ENCODE data around the gene SDC4. TPM values are rescaled to one million over a fixed set of nuclear protein-coding genes. Genes with fewer than 3 reads are reported as not detected.

Gene SDC4
- total and polyA plus RNA-seq, 10 of the 15 experiments (the other 5 are each of a cell fraction or from before 2014, with no cell fraction given), result 0.52 to 11.3 (median 1.4) TPM

DNA sequence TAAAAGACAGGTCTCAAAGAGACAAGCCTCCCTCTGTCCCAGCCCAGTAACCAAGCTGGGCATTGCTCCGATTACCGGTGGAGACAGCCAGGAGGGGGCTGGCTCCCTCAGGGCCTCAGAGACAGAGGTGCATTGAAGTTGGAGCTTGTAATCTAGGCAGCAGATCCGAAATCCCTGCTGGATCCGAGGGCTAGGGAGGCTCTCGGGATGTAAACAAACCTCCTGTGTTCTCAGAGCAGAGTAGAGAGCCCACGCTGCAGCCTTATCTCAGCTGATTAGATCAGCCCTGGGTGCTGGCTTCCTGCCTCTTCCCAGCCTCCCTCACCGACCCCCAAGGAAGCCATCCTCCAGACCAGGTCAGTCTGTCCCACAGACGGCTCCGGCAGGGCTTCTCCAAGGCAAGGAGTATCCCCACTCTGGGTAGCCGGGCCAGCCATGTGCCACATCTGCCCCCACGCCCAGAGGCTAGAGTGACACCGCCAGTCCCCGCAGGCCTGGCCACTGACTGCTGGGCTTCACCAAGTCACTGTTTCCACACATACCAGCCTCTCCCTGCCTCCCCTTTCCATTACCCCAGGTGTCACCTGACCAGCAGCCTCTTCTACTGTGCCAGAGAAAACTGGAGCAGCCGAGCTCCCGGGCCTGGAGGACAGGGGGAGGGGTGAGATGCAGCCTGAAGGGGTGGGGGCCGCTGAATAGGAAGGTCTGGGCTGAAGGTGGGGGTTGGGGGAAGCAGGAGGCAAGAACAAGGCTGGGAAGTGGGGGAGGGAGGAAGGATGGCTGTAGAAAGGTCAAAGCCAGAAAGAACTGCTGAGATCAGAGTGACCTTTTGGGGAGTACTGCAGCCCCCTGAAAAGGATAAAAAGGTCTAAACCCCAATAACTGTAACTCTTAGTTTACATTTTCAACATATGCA is 6.0 kb downstream of the SDC4 start:
- Histone ChIP-seq H3K4me1 (ENCODE audit: control insufficient read depth, insufficient read depth, low read length) (peaks cover 6% of the 10 kb centered on the region), H3K36me3 (ENCODE audit: control insufficient read depth in 2 of 2, insufficient read depth in 2 of 2, low read length in 1 of 2) (no peaks in the 10 kb centered on the region), H3K4me2 (ENCODE audit: control insufficient read depth, insufficient read depth) (no peak overlapping the region), H3K9ac (ENCODE audit: control insufficient read depth, insufficient read depth, low read length) (no peak overlapping the region), H3K27me3 (replicated peaks in 1 of 2; ENCODE audit: control insufficient read depth in 2 of 2, insufficient read depth in 2 of 2, low read length in 1 of 2) (0 out of 4 replicates have a peak, but pooled peaks cover 0 to 3% of the 10 kb centered on the region in 2 experiments), H3K9me3 (replicated peaks; ENCODE audit: control insufficient read depth, insufficient read depth, low read length) (no peaks in the 10 kb centered on the region), H4K20me1 (ENCODE audit: control insufficient read depth, insufficient read depth) (peaks cover 2% of the 10 kb centered on the region; the same call in 1 of the 2 replicates), H2AFZ (ENCODE audit: control insufficient read depth, low read depth, low read length) (no peak overlapping the region), H3K27ac (ENCODE audit: control insufficient read depth, insufficient read depth) (no peak overlapping the region), H3K4me3 (no peak overlapping the region), H3K79me2 (ENCODE audit: control insufficient read depth, insufficient read depth, low read length) (no peaks in the 10 kb centered on the region)
- SMC1A ChIA-PET (ENCODE audit: uncharacterized antibody, unreplicated experiment), result interaction anchor here (0.6 kb wide), 1 partner anchor 94 kb away, joined by 3 read pairs; no protein-coding TSS in a partner anchor
- ATAC-seq, result no peak
- POLR2A ChIA-PET, result no interaction called here
- CTCF ChIA-PET, result interaction anchor here (0.9 kb wide), 1 partner anchor 96 kb away, joined by 4 read pairs; no protein-coding TSS in a partner anchor
- no peak for TF ChIP-seq EED (IDR thresholded peaks at IDR 0.05; ENCODE audit: low read depth)
- no peak for TF ChIP-seq MYC (IDR thresholded peaks at IDR 0.05; ENCODE audit: insufficient read depth, insufficient read length, insufficient replicate concordance, low read length, severe bottlenecking)
- TF ChIP-seq KAT2A (conservative IDR thresholded peaks at IDR 0.05; ENCODE audit: control insufficient read depth, low read depth, low read length), result no peak
- no peak for TF ChIP-seq BMI1 (IDR thresholded peaks at IDR 0.05; ENCODE audit: borderline replicate concordance)
- no peak for DNase-seq (ENCODE audit: low read depth, low spot score)
- intact Hi-C loops (cut with micrococcal nuclease; ENCODE audit: unreplicated experiment) (no loop called here), in situ Hi-C loops (cut with MboI) (no loop called here)
- BruUV-seq (replicated peaks), result no TSS peak
- RAD21 ChIA-PET (ENCODE audit: unreplicated experiment), result no interaction called here
- no peak for FAIRE-seq
- 41% methylated on average over 16 of the region's 16 CpGs for WGBS (ENCODE audit: insufficient coverage, insufficient replicate concordance, low lambda C conversion rate, missing lambda C conversion rate)

DNA sequence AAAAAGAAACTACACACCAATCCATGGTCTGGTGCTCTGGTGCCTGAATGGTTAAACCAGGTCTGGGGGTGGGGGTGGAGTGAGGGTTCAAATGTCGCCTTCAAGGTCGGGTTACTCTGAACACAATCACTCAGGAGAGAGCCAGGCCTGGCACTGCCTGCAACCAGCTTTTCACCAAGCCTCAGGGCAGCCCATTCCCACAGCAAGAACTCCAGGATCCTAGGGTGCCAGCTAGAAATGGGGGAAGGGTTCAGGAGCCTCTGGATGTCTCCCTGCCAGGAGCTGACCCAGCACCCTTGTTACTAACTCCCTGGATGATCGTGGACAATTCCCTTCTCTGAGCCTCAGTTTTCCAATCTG is 6.7 kb downstream of the SDC4 start:
- no peaks in the 10 kb centered on the region for H3K27me3 ChIP-seq (replicated peaks in 1 of 2; ENCODE audit: control insufficient read depth in 2 of 2, insufficient read depth in 2 of 2, low read length in 1 of 2)
- in situ Hi-C loops (cut with MboI) (no loop called here), intact Hi-C loops (cut with micrococcal nuclease; ENCODE audit: unreplicated experiment) (no loop called here)
- POLR2A ChIA-PET, result no interaction called here
- no peak overlapping the region for H3K4me2 ChIP-seq (ENCODE audit: control insufficient read depth, insufficient read depth)
- H4K20me1 ChIP-seq (ENCODE audit: control insufficient read depth, insufficient read depth), result peaks cover 2% of the 10 kb centered on the region; the same call in 1 of the 2 replicates
- no TSS peak for BruUV-seq (replicated peaks)
- no peak for DNase-seq (ENCODE audit: low read depth, low spot score)
- no peak overlapping the region for H2AFZ ChIP-seq (ENCODE audit: control insufficient read depth, low read depth, low read length)
- H3K9me3 ChIP-seq (replicated peaks; ENCODE audit: control insufficient read depth, insufficient read depth, low read length), result no peaks in the 10 kb centered on the region
- H3K9ac ChIP-seq (ENCODE audit: control insufficient read depth, insufficient read depth, low read length), result no peak overlapping the region
- no peaks in the 10 kb centered on the region for H3K79me2 ChIP-seq (ENCODE audit: control insufficient read depth, insufficient read depth, low read length)
- CTCF ChIA-PET, result interaction anchor here (0.9 kb wide), 1 partner anchor 96 kb away, joined by 4 read pairs; no protein-coding TSS in a partner anchor
- 0% methylated on average over 3 of the region's 3 CpGs for WGBS (ENCODE audit: insufficient coverage, insufficient replicate concordance, low lambda C conversion rate, missing lambda C conversion rate)
- RAD21 ChIA-PET (ENCODE audit: unreplicated experiment), result no interaction called here
- SMC1A ChIA-PET (ENCODE audit: uncharacterized antibody, unreplicated experiment), result interaction anchor here (0.6 kb wide), 1 partner anchor 95 kb away, joined by 3 read pairs; no protein-coding TSS in a partner anchor
- H3K4me1 ChIP-seq (ENCODE audit: control insufficient read depth, insufficient read depth, low read length), result peaks cover 5% of the 10 kb centered on the region
- no peak overlapping the region for H3K27ac ChIP-seq (ENCODE audit: control insufficient read depth, insufficient read depth)
- no peak for ATAC-seq
- FAIRE-seq, result no peak
- no peaks in the 10 kb centered on the region for H3K36me3 ChIP-seq (ENCODE audit: control insufficient read depth in 2 of 2, insufficient read depth in 2 of 2, low read length in 1 of 2)
- H3K4me3 ChIP-seq, result no peak overlapping the region
- TF ChIP-seq GATAD2B (conservative IDR thresholded peaks at IDR 0.05; ENCODE audit: low read depth), result no peak
- no peak for TF ChIP-seq STAT3 (IDR thresholded peaks at IDR 0.05; ENCODE audit: low read depth, low read length)
- TF ChIP-seq, protein P1, sequence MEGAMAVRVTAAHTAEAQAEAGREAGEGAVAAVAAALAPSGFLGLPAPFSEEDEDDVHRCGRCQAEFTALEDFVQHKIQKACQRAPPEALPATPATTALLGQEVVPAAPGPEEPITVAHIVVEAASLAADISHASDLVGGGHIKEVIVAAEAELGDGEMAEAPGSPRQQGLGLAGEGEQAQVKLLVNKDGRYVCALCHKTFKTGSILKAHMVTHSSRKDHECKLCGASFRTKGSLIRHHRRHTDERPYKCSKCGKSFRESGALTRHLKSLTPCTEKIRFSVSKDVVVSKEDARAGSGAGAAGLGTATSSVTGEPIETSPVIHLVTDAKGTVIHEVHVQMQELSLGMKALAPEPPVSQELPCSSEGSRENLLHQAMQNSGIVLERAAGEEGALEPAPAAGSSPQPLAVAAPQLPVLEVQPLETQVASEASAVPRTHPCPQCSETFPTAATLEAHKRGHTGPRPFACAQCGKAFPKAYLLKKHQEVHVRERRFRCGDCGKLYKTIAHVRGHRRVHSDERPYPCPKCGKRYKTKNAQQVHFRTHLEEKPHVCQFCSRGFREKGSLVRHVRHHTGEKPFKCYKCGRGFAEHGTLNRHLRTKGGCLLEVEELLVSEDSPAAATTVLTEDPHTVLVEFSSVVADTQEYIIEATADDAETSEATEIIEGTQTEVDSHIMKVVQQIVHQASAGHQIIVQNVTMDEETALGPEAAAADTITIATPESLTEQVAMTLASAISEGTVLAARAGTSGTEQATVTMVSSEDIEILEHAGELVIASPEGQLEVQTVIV (IDR thresholded peaks at IDR 0.05; ENCODE audit: borderline replicate concordance, partially characterized antibody), result no peak
- TF ChIP-seq, protein P2, sequence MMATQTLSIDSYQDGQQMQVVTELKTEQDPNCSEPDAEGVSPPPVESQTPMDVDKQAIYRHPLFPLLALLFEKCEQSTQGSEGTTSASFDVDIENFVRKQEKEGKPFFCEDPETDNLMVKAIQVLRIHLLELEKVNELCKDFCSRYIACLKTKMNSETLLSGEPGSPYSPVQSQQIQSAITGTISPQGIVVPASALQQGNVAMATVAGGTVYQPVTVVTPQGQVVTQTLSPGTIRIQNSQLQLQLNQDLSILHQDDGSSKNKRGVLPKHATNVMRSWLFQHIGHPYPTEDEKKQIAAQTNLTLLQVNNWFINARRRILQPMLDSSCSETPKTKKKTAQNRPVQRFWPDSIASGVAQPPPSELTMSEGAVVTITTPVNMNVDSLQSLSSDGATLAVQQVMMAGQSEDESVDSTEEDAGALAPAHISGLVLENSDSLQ (IDR thresholded peaks at IDR 0.05), result no peak
- TF ChIP-seq SMAD5 (IDR thresholded peaks at IDR 0.05; ENCODE audit: low read depth), result no peak
- no peak for TF ChIP-seq CTCF (IDR thresholded peaks at IDR 0.05 in 2 of 3, conservative IDR thresholded peaks at IDR 0.05 in 1 of 3; ENCODE audit: control insufficient read depth in 2 of 3, extremely low read depth in 1 of 3, insufficient read depth in 1 of 3, low read depth in 3 of 3, low read length in 3 of 3)

All from GM12878 (cell line).